GM10248 (cell line): ENCODE results near the gene ESRRG.

ENCODE experiments used
- CTCF ChIA-PET: fragments of 300-600 bp; sonication (Branson Sonifier 250); formaldehyde crosslinking; extraction: SDS; loops from one replicate; lab custom pipeline; 2021; ENCODE audit warnings: antibody characterized with exemption; lab: Yijun Ruan, JAX
- POLR2A ChIA-PET: fragments of 350-650 bp; sonication (Branson Sonifier 250); formaldehyde crosslinking; extraction: SDS; loops from one replicate; lab custom pipeline; 2020; ENCODE audit warnings: antibody characterized with exemption; lab: Yijun Ruan, JAX
- DNase-seq: peaks from one replicate; pipeline ENCODE4 v3.0.0; 2012; ENCODE audit errors: extremely low spot score
- TF ChIP-seq, protein P1 (sequence below): IDR thresholded peaks from 2 replicates; pipeline ENCODE4 v1.5.1; 2012; ENCODE audit warnings: mild to moderate bottlenecking, low read depth; ENCODE audit errors: extremely low read depth, missing control alignments, control extremely low read depth

ESRRG gene

GRCh38 chr1:216500273-216500967 lies 222.8 kb downstream of the ESRRG start:
- POLR2A ChIA-PET = no interaction called here
- DNase-seq = no peak
- CTCF ChIA-PET = no interaction called here
- TF ChIP-seq, protein P1, sequence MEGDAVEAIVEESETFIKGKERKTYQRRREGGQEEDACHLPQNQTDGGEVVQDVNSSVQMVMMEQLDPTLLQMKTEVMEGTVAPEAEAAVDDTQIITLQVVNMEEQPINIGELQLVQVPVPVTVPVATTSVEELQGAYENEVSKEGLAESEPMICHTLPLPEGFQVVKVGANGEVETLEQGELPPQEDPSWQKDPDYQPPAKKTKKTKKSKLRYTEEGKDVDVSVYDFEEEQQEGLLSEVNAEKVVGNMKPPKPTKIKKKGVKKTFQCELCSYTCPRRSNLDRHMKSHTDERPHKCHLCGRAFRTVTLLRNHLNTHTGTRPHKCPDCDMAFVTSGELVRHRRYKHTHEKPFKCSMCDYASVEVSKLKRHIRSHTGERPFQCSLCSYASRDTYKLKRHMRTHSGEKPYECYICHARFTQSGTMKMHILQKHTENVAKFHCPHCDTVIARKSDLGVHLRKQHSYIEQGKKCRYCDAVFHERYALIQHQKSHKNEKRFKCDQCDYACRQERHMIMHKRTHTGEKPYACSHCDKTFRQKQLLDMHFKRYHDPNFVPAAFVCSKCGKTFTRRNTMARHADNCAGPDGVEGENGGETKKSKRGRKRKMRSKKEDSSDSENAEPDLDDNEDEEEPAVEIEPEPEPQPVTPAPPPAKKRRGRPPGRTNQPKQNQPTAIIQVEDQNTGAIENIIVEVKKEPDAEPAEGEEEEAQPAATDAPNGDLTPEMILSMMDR = no peak

DNA sequence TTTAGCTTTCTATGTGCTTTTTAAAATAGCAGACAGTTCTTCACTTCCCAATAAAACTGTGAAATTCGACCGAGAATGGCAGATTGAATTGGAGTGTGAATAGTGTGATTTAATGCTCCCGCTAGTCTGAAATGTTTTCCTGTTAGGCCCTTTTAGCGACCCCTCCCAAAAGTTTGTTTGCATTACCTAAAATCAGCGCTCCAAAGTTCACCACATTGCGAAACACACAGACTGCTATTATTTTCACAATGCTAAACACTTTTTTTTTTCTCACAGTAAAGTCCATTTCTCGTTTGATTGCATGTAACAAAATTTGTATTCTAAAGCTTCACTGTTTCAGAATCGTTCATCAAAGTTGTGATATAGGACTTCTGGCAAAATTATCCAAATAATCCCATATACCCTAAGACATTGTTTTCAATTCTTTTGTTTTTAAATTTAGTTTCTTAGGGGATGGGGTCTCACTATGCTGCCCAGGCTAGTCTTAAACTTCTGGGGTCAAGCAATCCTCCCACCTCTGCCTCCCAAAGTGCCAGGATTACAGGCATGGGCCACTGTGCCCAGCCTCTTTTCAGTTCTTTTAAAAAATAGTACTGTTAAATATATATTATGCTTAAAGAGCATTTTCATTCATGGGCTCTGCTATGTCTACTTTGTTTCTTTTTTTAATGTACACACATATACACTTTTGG lies 223.5 kb downstream of the ESRRG start:
- ChIA-PET POLR2A (no interaction called here), CTCF (no interaction called here)
- TF ChIP-seq, protein P1 = no peak
- DNase-seq = no peak

DNA sequence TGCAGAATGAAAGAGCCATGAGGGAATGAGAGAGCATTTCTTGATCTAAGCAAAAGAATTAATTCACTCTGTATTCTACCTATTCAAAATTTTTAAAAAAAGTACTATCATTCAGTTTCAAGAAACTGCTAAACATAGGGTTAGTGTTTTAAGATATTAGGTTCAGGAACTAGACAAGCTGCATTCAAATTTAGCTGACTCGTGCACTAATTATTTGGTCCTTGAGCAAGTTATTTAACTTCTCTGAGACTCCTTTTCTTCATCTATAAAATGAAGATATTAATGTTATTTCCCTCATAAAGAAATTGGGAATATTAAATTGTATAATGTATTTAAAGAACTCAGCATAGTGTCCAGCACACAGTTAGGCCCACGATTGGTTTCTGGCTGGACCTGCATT lies 225.0 kb downstream of the ESRRG start:
- CTCF ChIA-PET = no interaction called here

GRCh38 chr1:216485042-216485441 lies 238.2 kb downstream of the ESRRG start:
- ChIA-PET CTCF (no interaction called here), POLR2A (no interaction called here)
- TF ChIP-seq, protein P1 = no peak
- no peak for DNase-seq

More for the DNA sequence above, 225.0 kb downstream of the ESRRG start:
- TF ChIP-seq, protein P1 = no peak
- DNase-seq = no peak
- POLR2A ChIA-PET = no interaction called here

DNA sequence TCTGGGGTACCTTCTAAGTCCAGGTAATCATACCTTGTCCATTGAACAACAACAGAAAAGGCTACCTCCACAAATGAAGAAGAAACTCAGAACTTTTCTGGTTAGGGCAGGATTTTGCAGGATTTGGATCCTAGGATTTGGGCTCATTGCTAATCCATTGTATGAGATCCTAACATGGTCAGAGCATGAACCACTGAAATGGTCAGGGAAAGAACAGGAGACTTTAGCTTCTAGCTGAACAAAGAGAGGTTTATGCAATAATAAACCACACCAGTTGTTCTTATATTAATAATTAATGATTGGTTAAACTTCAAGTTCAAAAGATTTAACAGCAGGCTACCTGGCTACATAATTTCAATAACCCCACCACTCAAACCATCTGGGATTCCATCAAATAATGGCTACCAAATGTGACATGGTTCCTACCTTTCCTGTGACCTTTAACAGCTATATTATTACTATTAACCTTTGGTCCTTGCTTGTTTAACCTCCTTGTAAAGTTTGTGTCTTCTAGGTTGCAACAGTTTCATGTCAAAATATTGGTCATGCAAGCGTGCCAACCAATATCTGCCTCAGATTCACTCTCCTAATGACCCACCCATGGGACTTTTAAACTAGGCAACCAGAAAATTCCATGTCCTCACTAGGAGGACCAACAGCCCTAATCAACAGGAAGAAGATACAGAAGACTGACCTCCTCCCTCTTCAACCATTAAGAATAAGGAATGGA lies 239.4 kb downstream of the ESRRG start:
- ChIA-PET POLR2A (no interaction called here), CTCF (no interaction called here)
- no peak for DNase-seq
- TF ChIP-seq, protein P1 = no peak

DNA sequence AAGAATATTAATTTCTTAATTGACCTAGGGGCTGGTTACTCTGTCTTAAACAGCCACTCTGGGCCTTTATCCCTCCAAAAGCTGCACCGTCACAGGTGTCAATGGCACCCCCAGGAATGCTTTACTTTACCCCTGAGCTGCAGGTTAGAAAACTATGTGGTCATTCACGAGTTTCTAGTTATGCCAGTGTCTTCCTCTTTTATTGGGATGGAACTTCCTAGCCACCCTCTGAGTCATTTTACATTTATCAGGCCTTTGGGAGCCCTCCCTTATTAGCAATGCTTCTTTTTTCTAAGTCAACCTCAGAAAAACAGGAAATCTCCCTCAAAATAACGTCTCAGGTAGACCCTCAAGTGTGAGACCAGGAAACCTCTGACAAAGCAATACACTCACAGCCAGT lies 240.6 kb downstream of the ESRRG start:
- ChIA-PET CTCF (no interaction called here), POLR2A (no interaction called here)
- DNase-seq = no peak
- TF ChIP-seq, protein P1 = no peak
